Epidermal melanocyte (primary cell): ENCODE data around the gene CDC23.
"Not testable (repeated sequence)": the region's sequence is repeated elsewhere in the genome, so short reads cannot be mapped to it uniquely, and the experiment has no call there.

Experiments used
- DNase-seq: peaks from one replicate; pipeline ENCODE4 v3.0.0; 2011; ENCODE audit warnings: low spot score; ENCODE audit not compliant: insufficient read length

The CDC23 gene

GRCh38 chr5:138213161-138214029, at the start of gene CDC23:
Gene CDC23, minus strand, starts transcription at chr5:138213323. Its CDS starts 11 bp downstream, at chr5:138213312.
- peak; percentile 98 for DNase-seq

- DNase-seq = no peak
These were observed 45.7 kb upstream of the CDC23 start for GRCh38 chr5:138258704-138259292.

GRCh38 chr5:138257583-138257982, 44.5 kb upstream of the CDC23 start:
- DNase-seq = no peak

GRCh38 chr5:138252944-138253343, 39.8 kb upstream of the CDC23 start:
- DNase-seq = no peak

GRCh38 chr5:138247800-138248199, 34.7 kb upstream of the CDC23 start:
- not testable (repeated sequence) for DNase-seq

- DNase-seq = no peak
These were observed 33.7 kb upstream of the CDC23 start for GRCh38 chr5:138246822-138247221.

GRCh38 chr5:138246334-138246733, 33.2 kb upstream of the CDC23 start:
- DNase-seq = no peak

GRCh38 chr5:138245717-138246116, 32.6 kb upstream of the CDC23 start:
- DNase-seq = no peak

- DNase-seq = peak; percentile 86
These were observed 30.7 kb upstream of the CDC23 start for GRCh38 chr5:138243794-138244193.

GRCh38 chr5:138241688-138242571, 28.8 kb upstream of the CDC23 start:
- no peak for DNase-seq

GRCh38 chr5:138240650-138241385, 27.7 kb upstream of the CDC23 start:
- DNase-seq = no peak

GRCh38 chr5:138238034-138238433, 24.9 kb upstream of the CDC23 start:
- no peak for DNase-seq

GRCh38 chr5:138234651-138235050, 21.5 kb upstream of the CDC23 start:
- DNase-seq = no peak

- no peak for DNase-seq
These were observed 20.2 kb upstream of the CDC23 start for GRCh38 chr5:138233280-138233679.

- DNase-seq = no peak
These were observed 18.0 kb upstream of the CDC23 start for GRCh38 chr5:138230981-138231589.

- no peak for DNase-seq
These were observed 17.1 kb upstream of the CDC23 start for GRCh38 chr5:138230261-138230660.

GRCh38 chr5:138229387-138229786, 16.3 kb upstream of the CDC23 start:
- DNase-seq = no peak

- DNase-seq = no peak
These were observed 13.8 kb upstream of the CDC23 start for GRCh38 chr5:138226910-138227309.

GRCh38 chr5:138224712-138225111, 11.6 kb upstream of the CDC23 start:
- no peak for DNase-seq

GRCh38 chr5:138223532-138223931, 10.4 kb upstream of the CDC23 start:
- DNase-seq = no peak

- no peak for DNase-seq
These were observed 3.7 kb upstream of the CDC23 start for GRCh38 chr5:138216799-138217198.
